Astrocyte (in vitro differentiated cells and primary cell): ENCODE results near the gene L3MBTL4.

Source experiments
- CTCF ChIP-seq: IDR thresholded peaks from 2 replicates; pipeline ENCODE4 v1.5.1; 2011; ENCODE audit warnings: low read depth, mild to moderate bottlenecking, inconsistent platforms, low read length, moderate library complexity; ENCODE audit not compliant: insufficient read depth
- EZH2 ChIP-seq: IDR thresholded peaks from 2 replicates; pipeline ENCODE4 v1.6.1; 2012; ENCODE audit warnings: mild to moderate bottlenecking, low read length, inconsistent platforms; ENCODE audit not compliant: insufficient read depth

DNA sequence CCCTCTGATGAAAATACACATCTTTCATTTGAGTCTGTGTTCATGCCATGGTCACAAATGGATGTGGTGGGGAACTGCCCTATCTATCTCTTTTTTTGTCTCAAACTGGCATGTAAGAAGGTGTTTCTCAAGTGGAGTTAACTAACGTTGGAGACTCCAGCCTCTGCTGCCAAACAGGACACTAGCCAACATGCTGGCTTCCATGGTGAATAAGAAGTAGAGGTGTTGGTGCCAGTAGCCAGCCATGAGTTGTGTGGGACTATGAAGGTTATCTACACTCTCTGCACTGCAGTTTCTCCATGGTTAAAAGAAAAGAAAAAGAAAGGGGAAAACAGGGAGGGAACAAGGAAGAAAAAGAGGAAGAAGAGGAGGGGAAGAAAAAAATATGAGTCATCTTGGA lies 370.4 kb downstream of the L3MBTL4 start:
- TF ChIP-seq CTCF (no peak), EZH2 (no peak)
